ENCODE results near the gene CHMP1B. TPM values are rescaled to one million over a fixed set of nuclear protein-coding genes. Genes with fewer than 3 reads are reported as not detected.

CHMP1B gene
- total RNA-seq, 4 donors from 2014 or later, result 42.0 to 58.6 (median 49.7) TPM

DNA sequence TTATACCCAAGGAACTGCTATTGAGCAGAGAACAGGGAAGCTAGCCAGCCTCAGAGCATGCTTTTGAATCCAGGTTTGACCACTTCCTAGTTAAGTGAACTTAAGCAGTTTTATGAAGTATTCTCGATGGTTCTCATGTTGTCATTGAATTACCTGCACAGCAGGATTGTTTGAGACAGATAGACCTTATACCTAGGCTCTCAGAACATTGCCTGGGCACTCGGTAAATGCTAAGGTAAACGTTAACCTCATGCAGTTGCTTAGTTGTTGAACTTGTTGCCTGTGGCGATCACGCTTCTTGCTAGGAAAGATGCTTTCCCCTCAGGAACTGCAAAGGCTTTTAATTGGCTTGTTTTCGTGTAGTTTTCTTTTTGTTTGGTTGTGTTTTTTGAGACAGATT, 34.0 kb upstream of the CHMP1B start:
- intact Hi-C loops (cut with DNase I), result no loop called here
- H3K4me1 ChIP-seq, result no peaks in the 10 kb centered on the region
- H3K36me3 ChIP-seq, result no peaks in the 10 kb centered on the region
- H3K4me3 ChIP-seq, result no peak overlapping the region
- H3K9me3 ChIP-seq, result peaks cover 0 to 5% (median 1%) of the 10 kb centered on the region in 4 donors
- WGBS, result 84% methylated on average over 6 of the region's 6 CpGs
- no peak overlapping the region for H3K27ac ChIP-seq (replicated peaks in 1 of 4)
- no peak for DNase-seq (ENCODE audit: extremely low spot score)
- H3K27me3 ChIP-seq, result no peaks in the 10 kb centered on the region
- TF ChIP-seq CTCF (IDR thresholded peaks at IDR 0.05) (no peak), EP300 (IDR thresholded peaks at IDR 0.05) (no peak), POLR2AphosphoS5 (IDR thresholded peaks at IDR 0.05) (no peak), POLR2A (IDR thresholded peaks at IDR 0.05; ENCODE audit: low read depth) (no peak)

- no peak overlapping the region for H3K4me3 ChIP-seq
- no peaks in the 10 kb centered on the region for H3K27me3 ChIP-seq
- DNase-seq (ENCODE audit: extremely low spot score), result no peak
- no peaks in the 10 kb centered on the region for H3K36me3 ChIP-seq
- H3K27ac ChIP-seq (replicated peaks in 1 of 4), result no peak overlapping the region
- H3K4me1 ChIP-seq, result no peaks in the 10 kb centered on the region
- TF ChIP-seq CTCF (IDR thresholded peaks at IDR 0.05), result no peak
- no peak for TF ChIP-seq POLR2A (IDR thresholded peaks at IDR 0.05; ENCODE audit: low read depth)
- TF ChIP-seq EP300 (IDR thresholded peaks at IDR 0.05), result no peak
- no peak for TF ChIP-seq POLR2AphosphoS5 (IDR thresholded peaks at IDR 0.05)
- intact Hi-C loops (cut with DNase I), result no loop called here
- peaks cover 0 to 5% (median 1%) of the 10 kb centered on the region in 4 donors for H3K9me3 ChIP-seq
- WGBS, result 75% methylated on average over 17 of the region's 17 CpGs
Measured at GRCh38 chr18:11818486-11819203, 32.6 kb upstream of the CHMP1B start.

GRCh38 chr18:11819938-11820337, 31.3 kb upstream of the CHMP1B start:
- 90% methylated on average over 2 of the region's 2 CpGs for WGBS
- no peak overlapping the region for H3K27ac ChIP-seq (replicated peaks in 1 of 4)
- no peaks in the 10 kb centered on the region for H3K4me1 ChIP-seq
- H3K9me3 ChIP-seq, result peaks cover 0 to 5% (median 1%) of the 10 kb centered on the region in 4 donors
- TF ChIP-seq POLR2A (IDR thresholded peaks at IDR 0.05; ENCODE audit: low read depth) (no peak), CTCF (IDR thresholded peaks at IDR 0.05) (no peak), EP300 (IDR thresholded peaks at IDR 0.05) (no peak)
- H3K36me3 ChIP-seq, result no peaks in the 10 kb centered on the region
- no peak overlapping the region for H3K4me3 ChIP-seq
- H3K27me3 ChIP-seq, result no peaks in the 10 kb centered on the region
- intact Hi-C loops (cut with DNase I), result no loop called here
- no peak for DNase-seq (ENCODE audit: extremely low spot score)

DNA sequence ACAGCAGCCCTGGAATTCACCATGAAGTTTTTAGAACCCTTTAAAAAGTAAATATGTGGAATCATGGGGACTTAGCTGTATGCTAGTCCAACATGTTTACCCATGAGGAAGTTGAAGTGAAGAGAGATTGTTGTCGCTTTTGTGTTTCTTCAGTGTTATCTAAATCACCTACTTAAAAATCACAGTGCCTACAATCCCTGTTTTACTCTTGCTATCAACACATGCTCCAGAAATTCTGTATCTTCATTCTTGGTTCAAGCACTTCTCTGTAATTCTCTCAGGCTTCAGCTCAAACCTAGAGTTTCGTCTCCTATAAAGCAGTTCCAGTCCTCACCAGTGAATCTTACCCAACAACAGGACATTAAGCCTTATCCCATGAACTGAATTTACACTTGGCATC, 30.5 kb upstream of the CHMP1B start:
- WGBS, result 67% methylated on average over 2 of the region's 2 CpGs
- no peaks in the 10 kb centered on the region for H3K27me3 ChIP-seq
- TF ChIP-seq POLR2AphosphoS5 (IDR thresholded peaks at IDR 0.05) (no peak), POLR2A (IDR thresholded peaks at IDR 0.05; ENCODE audit: low read depth) (no peak), CTCF (IDR thresholded peaks at IDR 0.05) (no peak), EP300 (IDR thresholded peaks at IDR 0.05) (no peak)
- H3K27ac ChIP-seq (replicated peaks in 1 of 4), result no peak overlapping the region
- no peak overlapping the region for H3K4me3 ChIP-seq
- DNase-seq (ENCODE audit: extremely low spot score), result no peak
- no peaks in the 10 kb centered on the region for H3K36me3 ChIP-seq
- peaks cover 0 to 5% (median 1%) of the 10 kb centered on the region in 4 donors for H3K9me3 ChIP-seq
- H3K4me1 ChIP-seq, result no peaks in the 10 kb centered on the region
- intact Hi-C loops (cut with DNase I), result no loop called here

DNA sequence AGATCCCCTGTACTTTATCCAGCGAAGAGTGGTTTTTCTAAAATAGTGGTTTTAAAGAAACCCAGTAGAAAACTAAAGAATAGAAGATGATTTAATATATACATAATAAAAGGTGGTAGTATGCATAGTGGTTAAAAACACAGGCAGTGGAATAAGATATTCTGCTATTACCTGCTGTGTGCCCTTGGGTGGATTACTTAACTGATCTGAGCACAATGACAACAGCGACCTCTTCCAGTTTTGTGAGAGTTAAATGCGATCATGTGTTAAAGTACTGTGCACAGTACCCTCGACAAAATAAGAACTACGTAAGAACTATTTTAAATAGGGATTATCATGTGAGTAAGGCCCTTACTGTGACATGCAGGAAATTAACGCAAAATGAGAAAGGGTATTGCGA, 30.0 kb upstream of the CHMP1B start:
- TF ChIP-seq EP300 (IDR thresholded peaks at IDR 0.05) (no peak), CTCF (IDR thresholded peaks at IDR 0.05) (no peak), POLR2AphosphoS5 (IDR thresholded peaks at IDR 0.05) (no peak), POLR2A (IDR thresholded peaks at IDR 0.05; ENCODE audit: low read depth) (no peak)
- H3K27me3 ChIP-seq, result no peaks in the 10 kb centered on the region

More for the DNA sequence above, 30.0 kb upstream of the CHMP1B start:
- no peak for DNase-seq (ENCODE audit: extremely low spot score)
- no peaks in the 10 kb centered on the region for H3K4me1 ChIP-seq
- WGBS, result 94% methylated on average over 7 of the region's 7 CpGs
- H3K9me3 ChIP-seq, result peaks cover 0 to 5% (median 1%) of the 10 kb centered on the region in 4 donors
- no peak overlapping the region for H3K4me3 ChIP-seq
- intact Hi-C loops (cut with DNase I), result no loop called here
- no peaks in the 10 kb centered on the region for H3K36me3 ChIP-seq
- no peak overlapping the region for H3K27ac ChIP-seq (replicated peaks in 1 of 4)

Data from esophagus muscularis mucosa (tissue), 4 donors.